ENCODE measurements around the gene HBS1L. TPM values are rescaled to one million over a fixed set of nuclear protein-coding genes. Genes with fewer than 3 reads are reported as not detected.

HBS1L gene
- polyA plus RNA-seq, 1 donor from 2014 or later: 103 TPM

- Histone ChIP-seq H3K4me3 (ENCODE audit: low read length) (no peak overlapping the region), H3K9me3 (ENCODE audit: low read length) (no peaks in the 10 kb centered on the region), H3K79me2 (replicated peaks; ENCODE audit: insufficient read depth, low read length) (no peaks in the 10 kb centered on the region), H3K4me2 (ENCODE audit: low read length) (no peak overlapping the region), H2AFZ (ENCODE audit: low read depth, low read length) (no peak overlapping the region), H4K20me1 (ENCODE audit: insufficient read depth) (no peaks in the 10 kb centered on the region), H3K9me2 (ENCODE audit: insufficient read depth, low read length) (no peaks in the 10 kb centered on the region), H3K9ac (ENCODE audit: low read length) (no peak overlapping the region), H3F3A (ENCODE audit: insufficient read depth, low read length, poor library complexity, severe bottlenecking) (no peaks in the 10 kb centered on the region), H3K27ac (ENCODE audit: low read length) (no peak overlapping the region), H3K36me3 (ENCODE audit: insufficient read depth, low read length) (no peaks in the 10 kb centered on the region), H3K27me3 (ENCODE audit: insufficient read depth, low read depth, low read length) (no peaks in the 10 kb centered on the region)
- TF ChIP-seq POLR2AphosphoS5 (IDR thresholded peaks at IDR 0.05): no peak
- no peak for TF ChIP-seq REST (IDR thresholded peaks at IDR 0.05; ENCODE audit: borderline replicate concordance)
- no peak for TF ChIP-seq CTCF (IDR thresholded peaks at IDR 0.05; ENCODE audit: poor library complexity, severe bottlenecking)
- no peak for TF ChIP-seq TAF1 (IDR thresholded peaks at IDR 0.05; ENCODE audit: low read depth)
- no peak for TF ChIP-seq RAD21 (conservative IDR thresholded peaks at IDR 0.05)
- TF ChIP-seq MXI1 (conservative IDR thresholded peaks at IDR 0.05; ENCODE audit: poor library complexity, severe bottlenecking): no peak
- no peak for TF ChIP-seq SMC3 (conservative IDR thresholded peaks at IDR 0.05; ENCODE audit: poor library complexity)
- no peak for TF ChIP-seq EZH2 (IDR thresholded peaks at IDR 0.05; ENCODE audit: borderline replicate concordance, insufficient read depth, low read length, poor library complexity, severe bottlenecking)
- TF ChIP-seq EP300 (conservative IDR thresholded peaks at IDR 0.05; ENCODE audit: poor library complexity, severe bottlenecking): no peak
Observed at GRCh38 chr6:135066397-135066796, 11.8 kb upstream of the HBS1L start.

GRCh38 chr6:135064586-135064985 is 10.0 kb upstream of the HBS1L start:
- no peak overlapping the region for H2AFZ ChIP-seq (ENCODE audit: low read depth, low read length)
- no peaks in the 10 kb centered on the region for H3K36me3 ChIP-seq (ENCODE audit: insufficient read depth, low read length)
- no peak overlapping the region for H3K4me3 ChIP-seq (ENCODE audit: low read length)
- H3K9me2 ChIP-seq (ENCODE audit: insufficient read depth, low read length): no peaks in the 10 kb centered on the region
- H3K79me2 ChIP-seq (replicated peaks; ENCODE audit: insufficient read depth, low read length): no peaks in the 10 kb centered on the region
- TF ChIP-seq RAD21 (conservative IDR thresholded peaks at IDR 0.05): no peak
- no peak for TF ChIP-seq CTCF (IDR thresholded peaks at IDR 0.05; ENCODE audit: poor library complexity, severe bottlenecking)
- TF ChIP-seq TAF1 (IDR thresholded peaks at IDR 0.05; ENCODE audit: low read depth): no peak
- no peak for TF ChIP-seq REST (IDR thresholded peaks at IDR 0.05; ENCODE audit: borderline replicate concordance)
- no peak for TF ChIP-seq EZH2 (IDR thresholded peaks at IDR 0.05; ENCODE audit: borderline replicate concordance, insufficient read depth, low read length, poor library complexity, severe bottlenecking)
- no peak for TF ChIP-seq EP300 (conservative IDR thresholded peaks at IDR 0.05; ENCODE audit: poor library complexity, severe bottlenecking)
- TF ChIP-seq SMC3 (conservative IDR thresholded peaks at IDR 0.05; ENCODE audit: poor library complexity): no peak
- TF ChIP-seq POLR2AphosphoS5 (IDR thresholded peaks at IDR 0.05): no peak
- TF ChIP-seq MXI1 (conservative IDR thresholded peaks at IDR 0.05; ENCODE audit: poor library complexity, severe bottlenecking): no peak
- no peaks in the 10 kb centered on the region for H3F3A ChIP-seq (ENCODE audit: insufficient read depth, low read length, poor library complexity, severe bottlenecking)
- no peaks in the 10 kb centered on the region for H3K27me3 ChIP-seq (ENCODE audit: insufficient read depth, low read depth, low read length)
- no peaks in the 10 kb centered on the region for H3K9me3 ChIP-seq (ENCODE audit: low read length)
- H3K4me2 ChIP-seq (ENCODE audit: low read length): no peak overlapping the region
- no peak overlapping the region for H3K9ac ChIP-seq (ENCODE audit: low read length)
- H3K27ac ChIP-seq (ENCODE audit: low read length): no peak overlapping the region
- H4K20me1 ChIP-seq (ENCODE audit: insufficient read depth): no peaks in the 10 kb centered on the region
